HG03095 (cell line): Measurements from ENCODE around the gene SCPEP1.
A peak's percentile ranks its signal among the peaks of the same experiment; 100 is the strongest.
"Not testable (repeated sequence)": the region's sequence is repeated elsewhere in the genome, so short reads cannot be mapped to it uniquely, and the experiment has no call there.

Experiments
- ATAC-seq: cut with Tn5 transposase; IDR thresholded peaks from one replicate; pipeline ENCODE4 v1.9.1; 2021; ENCODE audit warnings: moderate library complexity; ENCODE audit not compliant: unreplicated experiment

SCPEP1 gene

GRCh38 chr17:56960596-56961538 is 17.1 kb upstream of the SCPEP1 start, which contains the start of gene COIL:
COIL (minus strand) TSS chr17:56961050; CDS start chr17:56961019, 31 bp downstream.
- peak; percentile 91 for ATAC-seq

DNA sequence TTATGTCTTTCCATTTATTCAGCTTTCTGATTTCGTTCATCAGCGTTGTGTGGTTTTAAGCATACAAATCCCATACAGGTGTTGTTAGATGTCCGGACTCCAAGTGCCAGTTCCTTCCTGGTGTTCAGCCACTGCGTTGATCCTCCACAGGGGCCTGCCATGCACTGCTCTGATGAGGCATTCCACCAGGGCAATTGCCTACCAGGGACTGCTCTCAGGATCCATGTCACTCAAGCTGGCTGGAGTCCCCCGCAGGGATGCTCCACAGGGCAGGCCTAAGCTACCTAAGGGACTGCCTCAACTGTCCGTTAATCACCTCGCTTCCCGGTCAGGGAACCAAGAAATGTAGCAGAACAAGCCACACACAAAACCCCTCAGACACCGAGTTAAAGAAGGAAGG is 12.7 kb upstream of the SCPEP1 start:
- ATAC-seq = not testable (repeated sequence)

- ATAC-seq = not testable (repeated sequence)
Observed at GRCh38 chr17:56965681-56966080, 12.2 kb upstream of the SCPEP1 start.

- ATAC-seq = no peak
Observed at GRCh38 chr17:56966338-56966737, 11.6 kb upstream of the SCPEP1 start.

- ATAC-seq = no peak
Observed at GRCh38 chr17:56970974-56971373, 7.0 kb upstream of the SCPEP1 start.

GRCh38 chr17:56972111-56972730 is 5.7 kb upstream of the SCPEP1 start:
- ATAC-seq = no peak

DNA sequence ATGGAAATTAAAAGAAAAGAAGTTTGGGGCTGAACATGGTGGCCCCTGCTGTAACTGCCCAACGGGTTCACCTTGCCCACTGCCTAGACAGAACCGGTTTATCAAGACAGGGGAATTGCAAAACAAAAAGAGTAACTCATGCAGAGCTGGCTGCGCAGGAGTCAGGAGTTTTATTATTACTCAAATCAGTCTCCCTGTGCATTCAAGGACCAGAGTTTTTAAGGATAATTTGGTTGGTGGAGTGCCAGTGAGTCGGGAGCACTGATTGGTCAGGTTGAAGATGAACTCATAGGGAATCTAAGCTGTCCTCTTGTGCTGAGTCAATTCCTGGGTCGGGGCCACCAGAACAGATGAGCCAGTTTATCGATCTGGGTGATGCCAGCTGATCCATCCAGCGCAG is 4.4 kb upstream of the SCPEP1 start:
- no peak for ATAC-seq

GRCh38 chr17:56974055-56974454 is 3.9 kb upstream of the SCPEP1 start:
- ATAC-seq = no peak

DNA sequence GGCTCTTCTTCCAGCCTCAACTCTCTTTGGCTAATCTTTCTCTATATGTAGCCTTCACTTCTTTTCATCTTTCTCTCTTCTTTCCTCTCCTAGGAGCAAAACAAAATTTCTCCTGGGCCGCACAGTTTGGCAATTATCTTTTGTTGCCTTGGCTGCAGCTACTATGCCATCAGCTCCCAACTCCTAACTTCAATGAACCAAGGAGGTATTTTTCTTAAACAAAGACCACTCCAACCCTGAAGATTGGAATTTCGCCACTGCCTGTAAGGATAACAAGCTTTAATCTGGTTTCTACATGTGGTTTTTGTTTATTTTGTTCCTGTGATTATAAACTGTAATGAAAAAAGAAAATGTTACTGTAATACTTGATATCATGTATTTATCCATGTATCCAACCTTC is 2.3 kb upstream of the SCPEP1 start:
- ATAC-seq = no peak

DNA sequence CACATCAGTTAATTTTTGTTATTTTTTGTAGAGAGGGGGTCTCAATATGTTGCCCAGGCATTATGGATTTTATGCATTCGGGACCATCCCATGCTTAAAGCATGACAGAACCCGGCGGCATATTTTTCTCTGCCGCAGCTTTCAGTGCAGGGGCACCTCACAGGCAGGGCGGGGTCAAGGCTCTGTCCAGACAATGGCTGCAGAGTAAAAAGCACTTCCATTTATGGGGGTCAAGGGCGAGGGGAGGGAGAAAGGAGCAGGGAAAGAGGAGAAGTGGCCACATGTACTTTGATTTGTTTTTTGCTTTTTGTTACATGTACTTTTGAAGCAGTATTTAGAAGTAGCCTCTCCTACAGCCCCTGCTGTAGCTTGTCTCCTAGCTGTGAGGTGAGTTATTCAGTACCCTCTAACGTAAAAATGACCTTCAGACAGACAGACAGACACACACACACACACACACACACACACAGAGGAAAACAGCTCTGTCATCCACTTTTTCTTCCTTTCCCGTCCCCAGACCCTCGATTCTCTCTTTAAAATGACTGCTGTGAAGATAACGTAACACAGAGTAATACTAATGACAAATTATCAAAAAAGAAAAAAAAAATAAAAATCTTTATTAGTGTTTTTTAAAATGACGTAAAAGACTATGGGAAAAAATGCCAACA is 856 bp upstream of the SCPEP1 start:
- ATAC-seq = no peak

GRCh38 chr17:56978441-56979090 is 635 bp downstream of the SCPEP1 start:
- peak; percentile 41 for ATAC-seq

- no peak for ATAC-seq
Observed at GRCh38 chr17:56979091-56979480, 1.2 kb downstream of the SCPEP1 start.

- not testable (repeated sequence) for ATAC-seq
Observed at GRCh38 chr17:56980526-56980925, 2.6 kb downstream of the SCPEP1 start.

DNA sequence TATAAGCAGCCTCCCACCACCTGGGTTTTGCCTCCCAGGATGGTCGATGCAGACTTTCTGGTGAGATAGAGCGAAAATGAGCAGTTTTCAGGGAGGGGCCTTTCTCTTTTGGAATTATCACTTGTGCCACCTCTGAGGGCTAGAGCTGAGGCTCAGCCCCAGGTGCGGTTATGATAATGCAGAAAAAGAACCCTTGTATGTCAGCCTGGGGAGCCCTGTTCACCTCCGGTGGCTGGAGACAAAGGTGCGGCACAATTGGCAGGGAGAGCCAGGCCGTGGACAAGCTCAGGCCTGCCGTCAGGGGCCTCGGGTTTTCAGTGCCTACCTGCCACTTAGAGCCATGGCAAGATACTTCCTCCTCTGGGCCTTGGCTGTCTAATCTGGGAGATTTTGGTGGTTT is 4.4 kb downstream of the SCPEP1 start:
- no peak for ATAC-seq

- ATAC-seq = no peak
Observed at GRCh38 chr17:56983366-56983765, 5.4 kb downstream of the SCPEP1 start.

DNA sequence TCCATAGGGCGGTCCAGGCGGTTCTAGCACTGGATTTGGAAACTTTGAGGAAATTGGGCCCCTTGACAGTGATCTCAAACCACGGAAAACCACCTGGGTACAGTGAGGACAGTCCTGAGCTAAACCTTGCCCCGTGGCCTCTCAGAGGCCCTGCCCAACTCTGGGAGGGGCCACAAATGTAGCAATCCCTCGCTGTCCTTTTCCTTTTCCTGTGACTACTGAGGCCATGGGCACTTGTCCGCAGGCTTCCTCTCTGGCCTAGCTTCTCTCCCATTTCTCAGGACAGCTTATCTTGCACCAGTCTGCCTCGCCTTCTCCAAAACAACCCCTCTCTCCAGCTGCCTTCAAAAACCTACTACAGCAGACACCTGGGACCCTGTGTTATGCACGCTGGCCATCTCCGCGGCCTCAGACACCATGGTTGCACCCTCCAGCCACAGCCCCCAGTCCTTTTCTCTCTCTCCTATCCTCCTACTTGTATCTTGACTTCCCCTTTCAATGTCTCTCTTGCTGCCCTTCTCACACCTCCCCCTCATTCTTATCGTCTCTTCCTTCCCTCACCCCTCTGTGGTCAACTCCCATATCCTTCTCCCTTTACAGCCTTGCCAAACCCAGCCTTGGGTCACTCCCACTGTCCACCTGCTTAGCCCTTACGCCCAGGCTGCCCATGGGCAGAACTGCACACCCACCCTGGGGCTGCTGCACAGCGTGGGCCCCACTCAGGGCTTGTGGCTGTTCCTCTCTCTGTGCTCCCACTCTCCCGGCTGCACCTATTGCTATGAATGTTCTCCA is 7.6 kb downstream of the SCPEP1 start:
- ATAC-seq = no peak

DNA sequence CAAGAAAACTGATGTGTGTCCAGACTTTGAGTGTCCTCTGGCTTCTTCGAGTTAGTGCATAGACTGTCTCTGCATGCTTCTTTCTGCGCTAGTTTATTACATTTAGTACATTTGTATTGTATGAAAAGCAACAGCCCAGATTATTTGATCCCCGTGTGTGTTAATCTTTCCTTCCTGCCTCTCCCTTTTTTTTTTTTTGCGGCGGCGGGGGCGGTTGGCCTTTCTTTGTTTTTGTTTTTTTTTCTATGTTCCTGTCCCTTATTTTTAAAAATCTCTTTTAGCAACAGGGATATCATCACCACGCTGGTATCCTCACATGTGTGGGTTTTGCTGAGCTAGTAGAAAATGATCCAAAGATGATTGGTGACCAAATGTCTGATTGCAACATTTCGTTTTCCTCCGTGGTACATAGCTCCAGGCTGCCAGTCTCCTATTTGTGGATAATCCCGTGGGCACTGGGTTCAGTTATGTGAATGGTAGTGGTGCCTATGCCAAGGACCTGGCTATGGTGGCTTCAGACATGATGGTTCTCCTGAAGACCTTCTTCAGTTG is 9.4 kb downstream of the SCPEP1 start:
- ATAC-seq = no peak

GRCh38 chr17:56988901-56989572 is 11.1 kb downstream of the SCPEP1 start:
- no peak for ATAC-seq

DNA sequence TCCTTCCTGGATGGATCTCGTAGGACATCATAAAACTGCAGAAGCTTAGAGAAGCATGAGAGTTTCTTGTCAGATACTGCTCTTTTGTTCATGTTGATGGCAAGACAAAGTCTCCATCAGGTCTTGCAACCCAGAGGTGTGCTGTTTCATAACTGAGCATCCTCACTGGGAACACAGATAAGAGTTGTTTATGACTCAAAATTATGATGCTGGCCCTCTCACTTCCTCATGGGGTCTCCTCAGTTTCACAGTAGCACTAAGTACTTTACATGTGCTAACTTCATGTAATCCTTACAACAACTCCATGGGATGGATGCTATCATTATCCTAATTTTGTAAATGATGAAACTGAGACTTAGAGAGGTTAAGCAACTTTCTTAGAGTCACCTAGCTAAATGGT is 14.4 kb downstream of the SCPEP1 start:
- no peak for ATAC-seq
